Gastroesophageal sphincter (tissue), 2 donors: ENCODE results near the gene THY1.
"Not testable (repeated sequence)": the region's sequence is repeated elsewhere in the genome, so short reads cannot be mapped to it uniquely, and the experiment has no call there.

Experiments
- POLR2A ChIP-seq, 2 donors: fragments of 450-650 bp; IDR thresholded peaks; one replicate each; pipeline ENCODE4 v1.6.1; 2017; ENCODE audit warnings: antibody characterized with exemption in 2 of 2, mild to moderate bottlenecking in 2 of 2, moderate library complexity in 1 of 2
- POLR2AphosphoS5 ChIP-seq: sonication (generic); formaldehyde crosslinking; IDR thresholded peaks from one replicate; pipeline ENCODE4 v1.6.1; 2017; ENCODE audit warnings: antibody characterized with exemption

DNA sequence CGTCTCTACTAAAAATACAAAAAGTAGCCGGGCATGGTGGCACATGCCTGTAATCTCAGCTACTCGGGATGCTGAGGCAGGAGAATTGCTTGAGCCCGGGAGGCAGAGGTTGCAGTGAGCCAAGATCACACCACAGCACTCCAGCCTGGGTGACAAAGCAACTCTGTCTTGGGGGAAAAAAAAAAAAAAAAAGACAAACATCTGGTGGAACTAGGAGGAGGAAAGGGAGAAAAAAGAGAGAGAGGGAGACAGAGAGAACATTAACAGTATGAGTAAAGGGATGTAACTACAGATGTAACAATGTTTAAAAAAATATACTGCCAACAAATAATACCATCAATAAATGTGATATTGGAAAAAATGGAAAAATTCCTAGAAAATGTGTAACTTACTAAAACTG is 32.3 kb upstream of the THY1 start:
- not testable (repeated sequence) for TF ChIP-seq POLR2A (IDR thresholded peaks at IDR 0.05); POLR2AphosphoS5
